Activated CD4-positive, alpha-beta T cell treated with anti-CD3 and anti-CD28 coated beads, Interleukin-2, amount 10 ng/mL, durations not matched to agents 7 days and 5 days (primary cell): ENCODE data around the gene RGN. TPM values are rescaled to one million over a fixed set of nuclear protein-coding genes. Genes with fewer than 3 reads are reported as not detected.
"Not testable (repeated sequence)": the region's sequence is repeated elsewhere in the genome, so short reads cannot be mapped to it uniquely, and the experiment has no call there.

Experiments used
- CTCF ChIA-PET: fragments of 350-600 bp; sonication (Branson Sonifier 250); formaldehyde crosslinking; loops from one replicate; lab custom pipeline; 2021; ENCODE audit warnings: antibody characterized with exemption; lab: Charles Lee
- POLR2A ChIA-PET: fragments of 350-600 bp; sonication (Branson Sonifier 250); formaldehyde crosslinking; loops from one replicate; lab custom pipeline; 2021; ENCODE audit warnings: antibody characterized with exemption; lab: Charles Lee
- DNase-seq: peaks from one replicate; pipeline ENCODE4 v3.0.0-alpha.2; 2020
- H3K27ac Mint-ChIP-seq: one replicate; pipeline ENCODE4 v1.8.0; 2021; ENCODE audit warnings: mild to moderate bottlenecking, moderate library complexity, mixed read lengths
- H3K27me3 Mint-ChIP-seq: one replicate; pipeline ENCODE4 v1.8.0; 2021; ENCODE audit warnings: mixed read lengths
- H3K36me3 Mint-ChIP-seq: one replicate; pipeline ENCODE4 v1.8.0; 2021; ENCODE audit warnings: low read depth, mixed read lengths
- H3K4me1 Mint-ChIP-seq: one replicate; pipeline ENCODE4 v1.8.0; 2021; ENCODE audit warnings: mixed read lengths
- H3K4me3 Mint-ChIP-seq: one replicate; pipeline ENCODE4 v1.8.0; 2021; ENCODE audit warnings: mild to moderate bottlenecking, moderate library complexity, mixed read lengths
- H3K9me3 Mint-ChIP-seq: one replicate; pipeline ENCODE4 v1.8.0; 2021; ENCODE audit warnings: mixed read lengths
- total RNA-seq, 2 experiments: library from RNA; stranded (reverse); gene quantifications; one replicate each; pipeline ENCODE4 v1.2.3, GENCODE V29; 2021

The RGN gene
- total RNA-seq, 2 experiments from 2014 or later = not detected

DNA sequence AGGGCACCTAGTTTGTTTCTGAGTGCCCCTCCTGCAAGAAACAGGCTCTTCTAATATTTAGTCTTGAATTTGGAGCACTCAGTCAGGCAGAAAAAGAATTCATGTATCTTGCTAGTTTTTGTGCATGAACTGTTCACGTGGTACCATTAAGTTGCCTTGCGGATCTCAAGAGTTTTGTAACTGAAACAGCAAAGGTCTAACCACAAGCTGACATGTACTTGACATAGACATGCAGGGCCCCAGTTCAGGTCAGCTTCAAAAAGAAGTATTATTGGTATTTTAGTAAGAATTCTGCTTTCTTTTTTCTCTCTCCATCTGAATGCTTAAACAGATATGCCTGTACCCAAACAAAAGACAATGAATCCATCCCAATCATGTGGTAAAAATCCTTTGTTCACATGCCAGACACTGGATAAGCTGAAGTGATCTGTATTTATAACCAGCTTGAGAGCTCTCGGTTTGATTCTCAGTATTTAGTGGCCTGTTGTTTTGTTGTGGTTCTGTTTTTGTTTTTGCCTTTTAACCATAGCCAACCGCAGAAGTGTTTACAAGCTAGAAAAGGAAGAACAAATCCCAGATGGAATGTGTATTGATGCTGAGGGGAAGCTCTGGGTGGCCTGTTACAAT lies 13.0 kb downstream of the RGN start:
- H3K4me1 Mint-ChIP-seq = peaks cover 9% of the 10 kb centered on the region
- DNase-seq = no peak
- CTCF ChIA-PET = interaction anchor here (1.3 kb wide), 1 partner anchor 188 kb away, joined by 3 read pairs; no protein-coding TSS in a partner anchor
- H3K9me3 Mint-ChIP-seq = no peaks in the 10 kb centered on the region
- no peaks in the 10 kb centered on the region for H3K27me3 Mint-ChIP-seq
- H3K27ac Mint-ChIP-seq = no peak overlapping the region
- no peak overlapping the region for H3K4me3 Mint-ChIP-seq
- no peaks in the 10 kb centered on the region for H3K36me3 Mint-ChIP-seq
- POLR2A ChIA-PET = no interaction called here

DNA sequence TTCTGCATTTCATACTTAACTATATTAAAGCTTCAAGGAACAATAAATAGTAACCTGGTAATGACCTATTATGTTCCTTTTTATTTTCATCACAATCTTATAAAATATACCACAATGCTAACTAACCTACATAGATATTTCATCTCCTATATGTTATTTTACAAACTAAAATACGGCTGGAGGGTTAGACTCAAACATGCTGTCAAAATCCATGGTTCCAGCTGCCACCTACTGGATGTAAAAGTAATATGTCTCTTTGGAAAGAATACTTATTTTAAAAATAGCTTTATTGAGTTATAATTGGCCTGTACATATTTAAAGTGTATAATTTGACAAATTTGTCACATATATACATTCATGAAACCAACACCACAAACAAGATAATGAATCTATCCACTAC lies 15.0 kb downstream of the RGN start:
- DNase-seq = peak; percentile 12
- Mint-ChIP-seq H3K4me3 (no peak overlapping the region), H3K36me3 (no peaks in the 10 kb centered on the region), H3K27ac (no peak overlapping the region), H3K4me1 (peaks cover 9% of the 10 kb centered on the region), H3K9me3 (no peaks in the 10 kb centered on the region), H3K27me3 (no peaks in the 10 kb centered on the region)
- ChIA-PET CTCF (no interaction called here), POLR2A (interaction anchor here (0.6 kb wide), 1 partner anchor 58 kb away, joined by 4 read pairs; no protein-coding TSS in a partner anchor)

GRCh38 chrX:47093860-47094259 lies 15.6 kb downstream of the RGN start:
- H3K36me3 Mint-ChIP-seq = no peaks in the 10 kb centered on the region
- H3K27me3 Mint-ChIP-seq = no peaks in the 10 kb centered on the region
- no peaks in the 10 kb centered on the region for H3K9me3 Mint-ChIP-seq
- DNase-seq = no peak
- ChIA-PET CTCF (no interaction called here), POLR2A (no interaction called here)
- H3K27ac Mint-ChIP-seq = no peak overlapping the region
- peaks cover 9% of the 10 kb centered on the region for H3K4me1 Mint-ChIP-seq
- H3K4me3 Mint-ChIP-seq = no peak overlapping the region

- Mint-ChIP-seq H3K36me3 (no peaks in the 10 kb centered on the region), H3K27me3 (no peaks in the 10 kb centered on the region), H3K9me3 (no peaks in the 10 kb centered on the region), H3K4me3 (no peak overlapping the region), H3K4me1 (no peaks in the 10 kb centered on the region), H3K27ac (no peak overlapping the region)
- ChIA-PET POLR2A (no interaction called here), CTCF (no interaction called here)
- no peak for DNase-seq
Observed at GRCh38 chrX:47097018-47097417, 18.8 kb downstream of the RGN start.

DNA sequence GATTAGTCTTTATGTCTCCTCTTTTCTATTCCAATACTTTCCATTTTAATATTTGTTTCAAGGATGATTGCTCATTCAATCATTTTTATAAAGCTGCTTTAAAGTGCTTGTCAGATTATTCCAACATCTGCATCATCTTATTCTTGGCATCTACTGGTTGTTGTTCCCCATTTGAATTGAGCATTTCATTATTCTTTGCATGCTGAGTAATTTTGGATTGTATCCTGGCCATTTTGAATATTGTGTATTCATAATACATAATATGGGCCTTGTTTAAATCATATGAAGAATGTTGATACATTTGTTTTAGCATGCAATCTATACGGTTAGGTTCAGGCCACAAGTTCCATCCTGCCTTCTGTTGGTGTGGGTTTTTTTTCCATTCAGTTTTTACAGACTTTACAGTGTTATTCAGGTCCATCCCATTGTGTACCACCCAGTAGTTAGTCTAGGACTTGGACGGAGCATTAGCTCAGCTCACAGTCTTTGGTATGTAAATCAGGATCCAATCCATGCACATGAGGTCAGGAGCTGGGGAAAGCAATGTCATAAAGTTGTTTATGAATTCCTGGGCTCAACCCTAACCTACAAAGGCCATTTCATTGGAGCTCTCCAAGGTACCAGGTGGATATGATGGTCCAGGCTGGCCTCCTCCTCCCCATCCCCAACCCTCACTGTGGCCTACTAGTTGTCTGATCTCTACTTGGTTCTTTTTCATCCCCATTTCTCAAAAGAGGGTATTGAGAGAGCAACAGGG lies 20.3 kb downstream of the RGN start:
- no peak for DNase-seq
- Mint-ChIP-seq H3K4me3 (no peak overlapping the region), H3K36me3 (no peaks in the 10 kb centered on the region), H3K9me3 (no peaks in the 10 kb centered on the region), H3K27ac (no peak overlapping the region), H3K27me3 (no peaks in the 10 kb centered on the region), H3K4me1 (no peaks in the 10 kb centered on the region)
- ChIA-PET POLR2A (no interaction called here), CTCF (no interaction called here)

DNA sequence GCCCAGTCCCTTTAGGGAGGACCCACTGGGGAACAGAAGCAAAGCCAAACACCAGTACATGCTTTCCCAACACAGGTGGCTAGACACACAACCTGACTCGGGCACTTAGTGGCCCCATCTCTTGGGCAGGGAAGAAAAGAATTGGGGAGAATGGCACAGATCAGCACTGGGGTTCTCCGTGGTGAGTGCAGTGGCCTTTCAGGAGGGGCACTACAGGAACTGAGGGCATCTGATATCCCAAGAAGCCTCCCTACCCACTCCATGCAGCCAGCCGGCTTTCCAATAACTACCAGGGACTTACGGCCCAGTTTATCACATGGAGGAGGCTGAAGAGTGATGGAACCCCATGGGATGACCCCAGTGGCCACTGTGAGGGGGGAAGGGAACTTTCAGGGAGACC lies 23.0 kb downstream of the RGN start:
- Mint-ChIP-seq H3K36me3 (no peaks in the 10 kb centered on the region), H3K27me3 (no peaks in the 10 kb centered on the region), H3K9me3 (no peaks in the 10 kb centered on the region), H3K4me3 (no peak overlapping the region), H3K4me1 (no peaks in the 10 kb centered on the region), H3K27ac (no peak overlapping the region)
- ChIA-PET CTCF (no interaction called here), POLR2A (no interaction called here)
- DNase-seq = no peak

DNA sequence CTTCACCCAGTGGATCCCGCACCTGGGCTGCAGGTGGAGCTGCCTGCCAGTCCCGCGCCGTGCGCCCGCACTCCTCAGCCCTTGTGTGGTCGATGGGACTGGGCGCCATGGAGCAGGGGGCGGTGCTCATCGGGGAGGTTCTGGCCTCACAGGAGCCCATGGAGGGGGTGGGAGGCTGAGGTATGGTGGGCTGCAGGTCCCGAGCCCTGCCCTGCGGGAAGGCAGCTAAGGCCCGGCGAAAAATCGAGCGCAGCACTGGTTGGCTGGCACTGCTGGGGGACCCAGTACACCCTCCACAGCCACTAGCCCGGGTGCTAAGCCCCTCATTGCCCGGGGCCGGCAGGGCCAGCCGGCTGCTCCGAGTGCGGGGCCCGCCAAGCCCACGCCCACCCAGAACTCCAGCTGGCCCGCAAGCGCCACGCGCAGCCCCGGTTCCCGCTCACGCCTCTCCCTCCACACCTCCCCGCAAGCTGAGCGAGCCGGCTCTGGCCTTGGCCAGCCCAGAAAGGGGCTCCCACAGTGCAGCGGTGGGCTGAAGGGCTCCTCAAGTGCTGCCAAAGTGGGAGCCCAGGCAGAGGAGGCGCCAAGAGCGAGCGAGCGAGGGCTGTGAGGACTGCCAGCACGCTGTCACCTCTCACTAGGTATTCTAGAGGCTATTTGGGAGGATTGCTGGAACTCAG lies 32.8 kb downstream of the RGN start:
- H3K4me3 Mint-ChIP-seq, DNase-seq, H3K36me3 Mint-ChIP-seq, POLR2A ChIA-PET, H3K4me1 Mint-ChIP-seq, H3K27me3 Mint-ChIP-seq, H3K9me3 Mint-ChIP-seq, H3K27ac Mint-ChIP-seq: not testable (repeated sequence)
- CTCF ChIA-PET = interaction anchor here (1.0 kb wide), 1 partner anchor 34 kb away, joined by 3 read pairs; the partner anchor contains the start of genes NDUFB11 and RBM10

DNA sequence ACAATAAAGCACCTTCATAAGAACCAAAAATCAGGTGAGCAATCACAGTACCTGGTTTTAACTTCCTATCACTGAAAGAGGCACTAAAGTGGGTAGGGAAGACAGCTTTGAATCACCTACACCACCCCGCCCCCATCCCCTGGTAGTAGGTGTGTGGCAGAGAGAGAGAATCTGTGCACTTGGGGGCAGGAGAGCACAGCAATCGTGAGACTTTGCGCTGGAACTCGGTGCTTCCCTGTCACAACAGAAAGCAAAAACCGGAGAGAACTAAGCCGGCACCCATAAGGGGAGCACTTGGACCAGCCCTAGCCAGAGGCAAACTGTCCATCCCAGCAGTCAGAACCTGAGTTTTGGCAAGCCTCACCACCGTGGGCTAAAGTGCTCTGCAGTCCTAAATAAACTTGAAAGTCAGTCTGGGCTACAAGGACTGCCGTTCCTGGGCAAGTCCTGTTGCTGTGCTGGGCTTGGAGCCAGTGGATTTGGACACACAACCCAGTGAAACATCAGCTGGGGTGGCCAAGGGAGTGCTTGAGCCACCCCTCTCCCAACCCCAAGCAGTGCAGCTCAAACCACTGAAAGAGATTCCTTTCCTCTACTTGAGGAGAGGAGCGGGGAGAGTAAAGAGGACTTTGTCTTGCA lies 34.2 kb downstream of the RGN start:
- H3K9me3 Mint-ChIP-seq = no peaks in the 10 kb centered on the region
- no peaks in the 10 kb centered on the region for H3K27me3 Mint-ChIP-seq
- ChIA-PET CTCF (interaction anchor here (1.0 kb wide), 1 partner anchor 32 kb away, joined by 3 read pairs; the partner anchor contains the start of genes NDUFB11 and RBM10), POLR2A (no interaction called here)
- no peak overlapping the region for H3K27ac Mint-ChIP-seq
- H3K4me3 Mint-ChIP-seq = no peak overlapping the region
- no peaks in the 10 kb centered on the region for H3K4me1 Mint-ChIP-seq
- no peak for DNase-seq
- H3K36me3 Mint-ChIP-seq = no peaks in the 10 kb centered on the region

DNA sequence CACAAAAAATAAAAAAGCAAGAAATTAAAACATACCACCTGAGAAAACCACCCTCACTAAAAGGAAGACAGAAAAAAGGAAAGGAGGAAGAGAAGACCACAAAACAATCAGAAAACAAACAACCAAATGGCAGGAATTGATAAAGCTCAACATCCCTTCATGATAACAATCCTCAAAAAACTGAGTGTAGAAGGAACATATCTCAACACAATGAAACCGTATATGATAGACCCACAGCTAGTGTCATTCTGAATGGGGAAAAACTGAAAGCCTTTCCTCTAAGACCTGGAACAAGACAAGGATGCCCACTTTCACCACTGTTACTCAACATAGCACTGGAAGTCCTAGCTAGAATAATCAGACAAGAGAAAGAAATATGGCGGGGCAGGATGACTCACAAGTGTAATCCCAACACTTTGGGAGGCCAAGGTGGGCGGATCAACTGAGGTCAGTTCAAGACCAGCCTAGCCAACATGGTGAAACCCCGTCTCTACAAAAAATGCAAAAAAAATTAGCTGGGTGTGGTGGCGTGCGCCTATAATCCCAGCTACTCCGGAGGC lies 38.4 kb downstream of the RGN start:
- H3K27me3 Mint-ChIP-seq, H3K4me1 Mint-ChIP-seq, H3K36me3 Mint-ChIP-seq, H3K27ac Mint-ChIP-seq, DNase-seq, POLR2A ChIA-PET, H3K9me3 Mint-ChIP-seq, H3K4me3 Mint-ChIP-seq: not testable (repeated sequence)
- CTCF ChIA-PET = interaction anchor here (0.6 kb wide), 1 partner anchor 36 kb away, joined by 3 read pairs; no protein-coding TSS in a partner anchor

DNA sequence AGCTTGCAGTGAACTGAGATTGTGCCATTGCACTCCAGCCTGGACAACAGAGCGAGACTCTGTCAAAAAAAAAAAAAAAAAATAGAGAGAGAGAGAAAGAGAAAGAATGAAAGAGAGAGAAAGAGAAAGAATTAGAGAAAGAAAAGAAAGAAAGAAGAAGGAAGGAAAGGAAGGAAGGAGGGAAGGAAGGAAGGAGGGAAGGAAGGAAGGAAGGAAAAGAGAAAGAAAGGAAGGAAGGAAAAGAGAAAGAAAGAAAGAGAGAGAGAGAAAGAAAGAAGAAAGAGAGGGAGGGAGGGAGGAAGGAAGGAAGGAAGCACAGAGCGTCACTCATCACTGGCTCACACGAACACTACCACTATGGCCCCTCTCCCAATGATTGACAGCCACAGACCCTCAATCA lies 46.2 kb downstream of the RGN start:
- H3K36me3 Mint-ChIP-seq, H3K9me3 Mint-ChIP-seq, H3K27ac Mint-ChIP-seq, H3K4me1 Mint-ChIP-seq, POLR2A ChIA-PET, H3K4me3 Mint-ChIP-seq, DNase-seq, H3K27me3 Mint-ChIP-seq: not testable (repeated sequence)
- CTCF ChIA-PET = interaction anchor here (1.2 kb wide), 1 partner anchor 21 kb away, joined by 3 read pairs; the partner anchor contains the start of genes NDUFB11 and RBM10

GRCh38 chrX:47129157-47129898 lies 51.1 kb downstream of the RGN start:
- no peaks in the 10 kb centered on the region for H3K27me3 Mint-ChIP-seq
- no peaks in the 10 kb centered on the region for H3K36me3 Mint-ChIP-seq
- H3K27ac Mint-ChIP-seq = peak overlapping the region; percentile 98
- H3K4me1 Mint-ChIP-seq = peaks cover 10% of the 10 kb centered on the region
- ChIA-PET CTCF (interaction anchor here (0.6 to 1.6 kb wide), 3 partner anchors 10 to 221 kb away, joined by 3 to 7 read pairs (median 3); partner anchors contain the start of genes NDUFB11 and RBM10), POLR2A (interaction anchor here (0.6 kb wide), 1 partner anchor 65 kb away, joined by 3 read pairs; no protein-coding TSS in a partner anchor)
- DNase-seq = peak; percentile 90
- H3K4me3 Mint-ChIP-seq = peak overlapping the region; percentile 93
- no peaks in the 10 kb centered on the region for H3K9me3 Mint-ChIP-seq
